Measurements from ENCODE around the gene RCOR1.

GRCh38 chr14:102644523-102644922, 52.1 kb downstream of the RCOR1 start:
- TF ChIP-seq CTCF (IDR thresholded peaks at IDR 0.05) = no peak
- TF ChIP-seq EZH2 (IDR thresholded peaks at IDR 0.05; ENCODE audit: borderline replicate concordance, insufficient read depth, low read depth, low read length, poor library complexity, severe bottlenecking) = no peak

Data from B cell (primary cell).